ENCODE results near the gene PROM1. TPM values are rescaled to one million over a fixed set of nuclear protein-coding genes. Genes with fewer than 3 reads are reported as not detected.

PROM1 gene
- total RNA-seq, 1 experiment from 2014 or later: not detected

- DNase-seq (no peak), ATAC-seq (no peak)
- no peak overlapping the region for H3K4me2 ChIP-seq (ENCODE audit: low read length)
- CTCF ChIA-PET: no interaction called here
- no peak overlapping the region for H2AFZ ChIP-seq (ENCODE audit: low read length)
- BruUV-seq (replicated peaks): no TSS peak
- H3K9ac ChIP-seq (ENCODE audit: low read length): no peak overlapping the region
- POLR2A ChIA-PET (ENCODE audit: unreplicated experiment): no interaction called here
- H3K36me3 ChIP-seq (ENCODE audit: low read depth, low read length): no peaks in the 10 kb centered on the region
- H3K27ac ChIP-seq (ENCODE audit: low read length): no peak overlapping the region
- TF ChIP-seq EZH2 (IDR thresholded peaks at IDR 0.05; ENCODE audit: low read length, unreplicated experiment) (no peak), CTCF (conservative IDR thresholded peaks at IDR 0.05; ENCODE audit: low read depth, low read length) (no peak), EZH2phosphoT487 (IDR thresholded peaks at IDR 0.05; ENCODE audit: borderline replicate concordance, low read length) (no peak)
- H3K79me2 ChIP-seq (ENCODE audit: low read length): no peaks in the 10 kb centered on the region
- H4K20me1 ChIP-seq (ENCODE audit: low read length): no peaks in the 10 kb centered on the region
- intact Hi-C loops (cut with micrococcal nuclease): no loop called here
- no peak overlapping the region for H3K4me3 ChIP-seq (ENCODE audit: low read length)
- no peaks in the 10 kb centered on the region for H3F3A ChIP-seq (ENCODE audit: low read length, unreplicated experiment)
- H3K9me3 ChIP-seq (ENCODE audit: low read length): no peaks in the 10 kb centered on the region
- no peaks in the 10 kb centered on the region for H3K27me3 ChIP-seq (ENCODE audit: low read length)
- H3K9me2 ChIP-seq (replicated peaks; ENCODE audit: low read length): no peaks in the 10 kb centered on the region
- no peaks in the 10 kb centered on the region for H3K4me1 ChIP-seq (ENCODE audit: insufficient read depth, low read length)
Measured at GRCh38 chr4:16118090-16118489, 34.3 kb upstream of the PROM1 start.

GRCh38 chr4:16117164-16117563 lies 33.3 kb upstream of the PROM1 start:
- ChIA-PET CTCF (no interaction called here), POLR2A (ENCODE audit: unreplicated experiment) (no interaction called here)
- TF ChIP-seq EZH2phosphoT487 (IDR thresholded peaks at IDR 0.05; ENCODE audit: borderline replicate concordance, low read length) (no peak), EZH2 (IDR thresholded peaks at IDR 0.05; ENCODE audit: low read length, unreplicated experiment) (no peak), CTCF (conservative IDR thresholded peaks at IDR 0.05; ENCODE audit: low read depth, low read length) (no peak)
- H3K4me2 ChIP-seq (ENCODE audit: low read length): no peak overlapping the region
- no peaks in the 10 kb centered on the region for H3F3A ChIP-seq (ENCODE audit: low read length, unreplicated experiment)
- no peaks in the 10 kb centered on the region for H3K9me2 ChIP-seq (replicated peaks; ENCODE audit: low read length)
- H3K27me3 ChIP-seq (ENCODE audit: low read length): no peaks in the 10 kb centered on the region
- no peak overlapping the region for H3K4me3 ChIP-seq (ENCODE audit: low read length)
- intact Hi-C loops (cut with micrococcal nuclease): no loop called here
- ATAC-seq (no peak), DNase-seq (no peak)
- no peaks in the 10 kb centered on the region for H3K36me3 ChIP-seq (ENCODE audit: low read depth, low read length)
- no TSS peak for BruUV-seq (replicated peaks)
- H2AFZ ChIP-seq (ENCODE audit: low read length): no peak overlapping the region
- no peaks in the 10 kb centered on the region for H3K9me3 ChIP-seq (ENCODE audit: low read length)
- H3K4me1 ChIP-seq (ENCODE audit: insufficient read depth, low read length): no peaks in the 10 kb centered on the region
- no peak overlapping the region for H3K27ac ChIP-seq (ENCODE audit: low read length)
- no peaks in the 10 kb centered on the region for H3K79me2 ChIP-seq (ENCODE audit: low read length)
- no peak overlapping the region for H3K9ac ChIP-seq (ENCODE audit: low read length)
- no peaks in the 10 kb centered on the region for H4K20me1 ChIP-seq (ENCODE audit: low read length)

GRCh38 chr4:16116493-16116990 lies 32.7 kb upstream of the PROM1 start:
- Histone ChIP-seq H4K20me1 (ENCODE audit: low read length) (no peaks in the 10 kb centered on the region), H3K9me3 (ENCODE audit: low read length) (no peaks in the 10 kb centered on the region), H3F3A (ENCODE audit: low read length, unreplicated experiment) (no peaks in the 10 kb centered on the region), H3K4me1 (ENCODE audit: insufficient read depth, low read length) (no peaks in the 10 kb centered on the region), H3K4me3 (ENCODE audit: low read length) (no peak overlapping the region), H3K79me2 (ENCODE audit: low read length) (no peaks in the 10 kb centered on the region), H3K27ac (ENCODE audit: low read length) (no peak overlapping the region), H3K9ac (ENCODE audit: low read length) (no peak overlapping the region), H2AFZ (ENCODE audit: low read length) (no peak overlapping the region), H3K36me3 (ENCODE audit: low read depth, low read length) (no peaks in the 10 kb centered on the region), H3K4me2 (ENCODE audit: low read length) (no peak overlapping the region), H3K9me2 (replicated peaks; ENCODE audit: low read length) (no peaks in the 10 kb centered on the region), H3K27me3 (ENCODE audit: low read length) (no peaks in the 10 kb centered on the region)
- CTCF ChIA-PET: no interaction called here
- BruUV-seq (replicated peaks): no TSS peak
- intact Hi-C loops (cut with micrococcal nuclease): no loop called here
- TF ChIP-seq EZH2 (IDR thresholded peaks at IDR 0.05; ENCODE audit: low read length, unreplicated experiment) (no peak), EZH2phosphoT487 (IDR thresholded peaks at IDR 0.05; ENCODE audit: borderline replicate concordance, low read length) (no peak), CTCF (conservative IDR thresholded peaks at IDR 0.05; ENCODE audit: low read depth, low read length) (no peak)
- POLR2A ChIA-PET (ENCODE audit: unreplicated experiment): no interaction called here
- no peak for DNase-seq
- ATAC-seq: no peak
